ENCODE measurements around the gene B3GNT7.

The B3GNT7 gene

DNA sequence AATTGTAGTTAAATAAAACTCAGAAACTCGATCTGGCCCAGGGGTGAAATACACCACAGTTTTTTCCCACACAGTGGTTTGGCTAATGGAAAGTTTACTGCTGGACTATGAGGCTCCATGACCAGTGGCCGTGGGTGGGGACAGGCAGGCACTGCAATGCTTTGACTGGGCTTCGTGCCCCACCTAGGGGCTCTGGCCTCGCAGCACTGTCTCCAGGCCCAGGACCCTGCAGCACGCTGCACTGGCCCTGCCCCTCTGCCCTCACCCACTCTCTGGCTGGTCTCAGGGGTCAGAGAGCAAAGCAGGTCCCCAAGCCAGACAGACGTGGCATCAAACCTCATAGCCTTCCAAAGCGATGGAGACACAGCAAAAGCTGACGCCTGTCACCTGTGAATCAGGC is 13.4 kb upstream of the B3GNT7 start:
- H3K4me1 ChIP-seq (ENCODE audit: insufficient read depth, low read length, poor library complexity, severe bottlenecking) = peaks cover 48% of the 10 kb centered on the region
- H3K36me3 ChIP-seq (ENCODE audit: insufficient read depth, low read length) = no peaks in the 10 kb centered on the region
- H3K9me2 ChIP-seq (replicated peaks; ENCODE audit: low read depth, low read length) = no peaks in the 10 kb centered on the region
- H3F3A ChIP-seq (ENCODE audit: low read depth) = no peaks in the 10 kb centered on the region
- H3K9me3 ChIP-seq (ENCODE audit: insufficient read depth, low read depth, low read length) = peaks cover 7% of the 10 kb centered on the region; the same call in 1 of the 2 replicates
- H3K9ac ChIP-seq (ENCODE audit: low read depth, low read length, poor library complexity, severe bottlenecking) = no peak overlapping the region
- H3K4me3 ChIP-seq (ENCODE audit: low read length, poor library complexity, severe bottlenecking) = no peak overlapping the region
- no peaks in the 10 kb centered on the region for H3K79me2 ChIP-seq (ENCODE audit: insufficient read depth, low read length)
- H3K27me3 ChIP-seq (ENCODE audit: insufficient read depth, low read length, poor library complexity, severe bottlenecking) = no peaks in the 10 kb centered on the region
- no peaks in the 10 kb centered on the region for H4K20me1 ChIP-seq (ENCODE audit: insufficient read depth, low read length, poor library complexity, severe bottlenecking)
- no peak for TF ChIP-seq EZH2phosphoT487 (IDR thresholded peaks at IDR 0.05; ENCODE audit: borderline replicate concordance)
- no peak overlapping the region for H3K4me2 ChIP-seq (ENCODE audit: low read depth, low read length, poor library complexity, severe bottlenecking)
- no peak overlapping the region for H2AFZ ChIP-seq (ENCODE audit: low read length)

GRCh38 chr2:231383416-231384108 is 11.9 kb upstream of the B3GNT7 start:
- H3K36me3 ChIP-seq (ENCODE audit: insufficient read depth, low read length) = no peaks in the 10 kb centered on the region
- peaks cover 7% of the 10 kb centered on the region; the same call in 1 of the 2 replicates for H3K9me3 ChIP-seq (ENCODE audit: insufficient read depth, low read depth, low read length)
- H3K79me2 ChIP-seq (ENCODE audit: insufficient read depth, low read length) = no peaks in the 10 kb centered on the region
- no peaks in the 10 kb centered on the region for H3F3A ChIP-seq (ENCODE audit: low read depth)
- no peaks in the 10 kb centered on the region for H4K20me1 ChIP-seq (ENCODE audit: insufficient read depth, low read length, poor library complexity, severe bottlenecking)
- TF ChIP-seq, protein P1, sequence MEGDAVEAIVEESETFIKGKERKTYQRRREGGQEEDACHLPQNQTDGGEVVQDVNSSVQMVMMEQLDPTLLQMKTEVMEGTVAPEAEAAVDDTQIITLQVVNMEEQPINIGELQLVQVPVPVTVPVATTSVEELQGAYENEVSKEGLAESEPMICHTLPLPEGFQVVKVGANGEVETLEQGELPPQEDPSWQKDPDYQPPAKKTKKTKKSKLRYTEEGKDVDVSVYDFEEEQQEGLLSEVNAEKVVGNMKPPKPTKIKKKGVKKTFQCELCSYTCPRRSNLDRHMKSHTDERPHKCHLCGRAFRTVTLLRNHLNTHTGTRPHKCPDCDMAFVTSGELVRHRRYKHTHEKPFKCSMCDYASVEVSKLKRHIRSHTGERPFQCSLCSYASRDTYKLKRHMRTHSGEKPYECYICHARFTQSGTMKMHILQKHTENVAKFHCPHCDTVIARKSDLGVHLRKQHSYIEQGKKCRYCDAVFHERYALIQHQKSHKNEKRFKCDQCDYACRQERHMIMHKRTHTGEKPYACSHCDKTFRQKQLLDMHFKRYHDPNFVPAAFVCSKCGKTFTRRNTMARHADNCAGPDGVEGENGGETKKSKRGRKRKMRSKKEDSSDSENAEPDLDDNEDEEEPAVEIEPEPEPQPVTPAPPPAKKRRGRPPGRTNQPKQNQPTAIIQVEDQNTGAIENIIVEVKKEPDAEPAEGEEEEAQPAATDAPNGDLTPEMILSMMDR (conservative IDR thresholded peaks at IDR 0.05; ENCODE audit: low read length) = no peak
- no peak for TF ChIP-seq EZH2phosphoT487 (IDR thresholded peaks at IDR 0.05; ENCODE audit: borderline replicate concordance)
- H3K9me2 ChIP-seq (replicated peaks; ENCODE audit: low read depth, low read length) = no peaks in the 10 kb centered on the region
- H3K4me1 ChIP-seq (ENCODE audit: insufficient read depth, low read length, poor library complexity, severe bottlenecking) = peaks cover 51% of the 10 kb centered on the region
- no peaks in the 10 kb centered on the region for H3K27me3 ChIP-seq (ENCODE audit: insufficient read depth, low read length, poor library complexity, severe bottlenecking)
- H3K9ac ChIP-seq (ENCODE audit: low read depth, low read length, poor library complexity, severe bottlenecking) = peak overlapping the region; percentile 61
- peak overlapping the region; percentile 57; the same call in 1 of the 2 replicates for H2AFZ ChIP-seq (ENCODE audit: low read length)
- peak overlapping the region; percentile 62 for H3K4me2 ChIP-seq (ENCODE audit: low read depth, low read length, poor library complexity, severe bottlenecking)
- peak overlapping the region; percentile 38 for H3K4me3 ChIP-seq (ENCODE audit: low read length, poor library complexity, severe bottlenecking)

GRCh38 chr2:231384109-231384435 is 11.4 kb upstream of the B3GNT7 start:
- TF ChIP-seq, protein P1 (conservative IDR thresholded peaks at IDR 0.05; ENCODE audit: low read length) = no peak
- TF ChIP-seq EZH2phosphoT487 (IDR thresholded peaks at IDR 0.05; ENCODE audit: borderline replicate concordance) = no peak

GRCh38 chr2:231384970-231385369 is 10.5 kb upstream of the B3GNT7 start:
- Histone ChIP-seq H3K79me2 (ENCODE audit: insufficient read depth, low read length) (no peaks in the 10 kb centered on the region), H3K4me2 (ENCODE audit: low read depth, low read length, poor library complexity, severe bottlenecking) (no peak overlapping the region), H2AFZ (ENCODE audit: low read length) (no peak overlapping the region), H3K9me3 (ENCODE audit: insufficient read depth, low read depth, low read length) (peaks cover 7% of the 10 kb centered on the region; the same call in 1 of the 2 replicates), H3K9me2 (replicated peaks; ENCODE audit: low read depth, low read length) (no peaks in the 10 kb centered on the region), H4K20me1 (ENCODE audit: insufficient read depth, low read length, poor library complexity, severe bottlenecking) (no peaks in the 10 kb centered on the region), H3K9ac (ENCODE audit: low read depth, low read length, poor library complexity, severe bottlenecking) (no peak overlapping the region), H3K4me1 (ENCODE audit: insufficient read depth, low read length, poor library complexity, severe bottlenecking) (peaks cover 62% of the 10 kb centered on the region), H3F3A (ENCODE audit: low read depth) (no peaks in the 10 kb centered on the region), H3K27me3 (ENCODE audit: insufficient read depth, low read length, poor library complexity, severe bottlenecking) (no peaks in the 10 kb centered on the region), H3K4me3 (ENCODE audit: low read length, poor library complexity, severe bottlenecking) (no peak overlapping the region), H3K36me3 (ENCODE audit: insufficient read depth, low read length) (no peaks in the 10 kb centered on the region)
- no peak for TF ChIP-seq EZH2phosphoT487 (IDR thresholded peaks at IDR 0.05; ENCODE audit: borderline replicate concordance)
- TF ChIP-seq, protein P1 (conservative IDR thresholded peaks at IDR 0.05; ENCODE audit: low read length) = no peak

More at GRCh38 chr2:231384109-231384435, 11.4 kb upstream of the B3GNT7 start:
- Histone ChIP-seq H3K4me2 (ENCODE audit: low read depth, low read length, poor library complexity, severe bottlenecking) (peak overlapping the region; percentile 62), H3K79me2 (ENCODE audit: insufficient read depth, low read length) (no peaks in the 10 kb centered on the region), H4K20me1 (ENCODE audit: insufficient read depth, low read length, poor library complexity, severe bottlenecking) (no peaks in the 10 kb centered on the region), H2AFZ (ENCODE audit: low read length) (0 out of 2 replicates have a peak overlapping the region, but pooled peaks have one; percentile 57), H3K9me3 (ENCODE audit: insufficient read depth, low read depth, low read length) (peaks cover 7% of the 10 kb centered on the region; the same call in 1 of the 2 replicates), H3K9ac (ENCODE audit: low read depth, low read length, poor library complexity, severe bottlenecking) (peak overlapping the region; percentile 61), H3F3A (ENCODE audit: low read depth) (no peaks in the 10 kb centered on the region), H3K4me3 (ENCODE audit: low read length, poor library complexity, severe bottlenecking) (peak overlapping the region; percentile 38), H3K27me3 (ENCODE audit: insufficient read depth, low read length, poor library complexity, severe bottlenecking) (no peaks in the 10 kb centered on the region), H3K9me2 (replicated peaks; ENCODE audit: low read depth, low read length) (no peaks in the 10 kb centered on the region), H3K36me3 (ENCODE audit: insufficient read depth, low read length) (no peaks in the 10 kb centered on the region), H3K4me1 (ENCODE audit: insufficient read depth, low read length, poor library complexity, severe bottlenecking) (peaks cover 55% of the 10 kb centered on the region)

Data from Loucy (cell line).